NCI-H2171 (cell line): ENCODE results near the gene ENG.
"Not testable (repeated sequence)": the region's sequence is repeated elsewhere in the genome, so short reads cannot be mapped to it uniquely, and the experiment has no call there.

ENCODE experiments used
- DNase-seq: peaks from one replicate; lab custom pipeline; 2025; lab: John Stamatoyannopoulos, UW

ENG gene

GRCh38 chr9:127878652-127879390 lies 24.4 kb upstream of the ENG start:
- no peak for DNase-seq

- DNase-seq = no peak
Observed at GRCh38 chr9:127878001-127878651, 23.7 kb upstream of the ENG start.

- peak; percentile 74 for DNase-seq
Observed at GRCh38 chr9:127877566-127877998, 23.1 kb upstream of the ENG start, which contains the start of gene AK1. Gene AK1, minus strand, starts transcription at chr9:127877675. Its CDS starts 3,058 bp downstream, at chr9:127874617.

- no peak for DNase-seq
Observed at GRCh38 chr9:127876764-127877562, 22.5 kb upstream of the ENG start.

GRCh38 chr9:127876026-127876763 lies 21.7 kb upstream of the ENG start:
- no peak for DNase-seq

- DNase-seq = no peak
Observed at GRCh38 chr9:127875306-127875966, 21.0 kb upstream of the ENG start.

- no peak for DNase-seq
Observed at GRCh38 chr9:127874301-127875221, 20.1 kb upstream of the ENG start.

GRCh38 chr9:127873886-127874285 lies 19.4 kb upstream of the ENG start:
- no peak for DNase-seq

GRCh38 chr9:127873223-127873691 lies 18.8 kb upstream of the ENG start:
- no peak for DNase-seq

- DNase-seq = no peak
Observed at GRCh38 chr9:127872369-127873222, 18.1 kb upstream of the ENG start.

- no peak for DNase-seq
Observed at GRCh38 chr9:127871531-127871930, 17.1 kb upstream of the ENG start.

- no peak for DNase-seq
Observed at GRCh38 chr9:127870887-127871286, 16.4 kb upstream of the ENG start.

- DNase-seq = not testable (repeated sequence)
Observed at GRCh38 chr9:127870153-127870491, 15.7 kb upstream of the ENG start.

- DNase-seq = peak; percentile 45
Observed at GRCh38 chr9:127869310-127870152, 15.1 kb upstream of the ENG start.

GRCh38 chr9:127868278-127868902 lies 13.9 kb upstream of the ENG start:
- no peak for DNase-seq

- no peak for DNase-seq
Observed at GRCh38 chr9:127867356-127868277, 13.2 kb upstream of the ENG start.

GRCh38 chr9:127866535-127866934 lies 12.1 kb upstream of the ENG start:
- no peak for DNase-seq
